Cardiac muscle cell (in vitro differentiated cells and primary cell): ENCODE measurements around the gene ULK1. TPM values are rescaled to one million over a fixed set of nuclear protein-coding genes. Genes with fewer than 3 reads are reported as not detected.

Experiments used
- DNase-seq, 2 donors: peaks; one replicate each; pipeline versions ENCODE4 v3.0.0 to v3.0.0-alpha.2; 2010 to 2017; ENCODE audit warnings: low read depth in 1 of 2, low spot score in 1 of 2
- H3K27ac ChIP-seq: fragments of 200-600 bp; sonication (generic); 2 replicates; pipeline ENCODE4 v1.5.1; 2016
- H3K27me3 ChIP-seq: fragments of 200-600 bp; sonication (generic); 2 replicates; pipeline ENCODE4 v1.6.0; 2016; ENCODE audit warnings: control low read depth
- H3K36me3 ChIP-seq: fragments of 200-600 bp; sonication (generic); 2 replicates; pipeline ENCODE4 v1.5.1; 2016; ENCODE audit warnings: control low read depth
- H3K4me1 ChIP-seq: fragments of 200-600 bp; sonication (generic); 2 replicates; pipeline ENCODE4 v1.8.1; 2017; ENCODE audit warnings: low read depth, mild to moderate bottlenecking, mixed run types
- H3K4me3 ChIP-seq: fragments of 200-600 bp; sonication (generic); 2 replicates; pipeline ENCODE4 v1.5.1; 2016; ENCODE audit warnings: mild to moderate bottlenecking
- H3K9me3 ChIP-seq: fragments of 200-600 bp; sonication (generic); 2 replicates; pipeline ENCODE4 v1.5.1; 2017; ENCODE audit warnings: low read depth, mild to moderate bottlenecking, control low read depth
- polyA plus RNA-seq: library from polyadenylated mRNA; unstranded; fragments of >200 nt; fragmentation: Nextera tagmentation; extraction: Ambion mirVana; gene quantifications from 2 replicates; pipeline ENCODE4 v1.2.1, GENCODE V29; 2016
- total RNA-seq: library from RNA; depleted of rRNA; stranded (reverse); fragments of >200 nt; gene quantifications from 2 replicates; pipeline ENCODE4 v1.2.3, GENCODE V29; 2016
- TF ChIP-seq, protein P1 (sequence below): IDR thresholded peaks from 2 replicates; pipeline ENCODE4 v1.5.1; 2012; ENCODE audit warnings: low read depth, mild to moderate bottlenecking, low read length

Gene ULK1
- total and polyA plus RNA-seq, 2 experiments from 2014 or later: 14.2 to 27.6 TPM

DNA sequence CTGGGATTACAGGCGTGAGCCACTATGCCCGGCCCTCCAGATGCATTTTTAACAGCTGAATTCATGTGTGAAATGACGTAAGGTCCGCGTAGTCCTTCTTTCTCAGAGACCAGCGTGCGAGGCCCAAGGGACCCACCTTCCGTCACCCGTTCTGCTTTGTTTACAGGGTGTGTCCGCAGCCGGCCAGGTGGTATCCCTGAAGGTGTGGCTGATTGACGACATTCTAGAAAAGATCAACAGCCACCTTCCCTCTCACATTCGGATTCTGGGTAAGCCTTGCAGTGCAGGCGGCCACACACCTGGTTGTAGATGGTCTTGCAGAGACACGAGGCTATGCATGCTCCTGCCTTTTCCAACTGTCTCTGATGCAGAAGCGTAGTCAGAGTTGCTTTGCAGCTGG is 44.6 kb downstream of the ULK1 start:
- Histone ChIP-seq H3K9me3 (no peaks in the 10 kb centered on the region), H3K4me1 (no peaks in the 10 kb centered on the region), H3K27me3 (no peaks in the 10 kb centered on the region), H3K27ac (no peak overlapping the region), H3K4me3 (no peak overlapping the region), H3K36me3 (peaks cover 15% of the 10 kb centered on the region)
- no peak for DNase-seq
- TF ChIP-seq, protein P1, sequence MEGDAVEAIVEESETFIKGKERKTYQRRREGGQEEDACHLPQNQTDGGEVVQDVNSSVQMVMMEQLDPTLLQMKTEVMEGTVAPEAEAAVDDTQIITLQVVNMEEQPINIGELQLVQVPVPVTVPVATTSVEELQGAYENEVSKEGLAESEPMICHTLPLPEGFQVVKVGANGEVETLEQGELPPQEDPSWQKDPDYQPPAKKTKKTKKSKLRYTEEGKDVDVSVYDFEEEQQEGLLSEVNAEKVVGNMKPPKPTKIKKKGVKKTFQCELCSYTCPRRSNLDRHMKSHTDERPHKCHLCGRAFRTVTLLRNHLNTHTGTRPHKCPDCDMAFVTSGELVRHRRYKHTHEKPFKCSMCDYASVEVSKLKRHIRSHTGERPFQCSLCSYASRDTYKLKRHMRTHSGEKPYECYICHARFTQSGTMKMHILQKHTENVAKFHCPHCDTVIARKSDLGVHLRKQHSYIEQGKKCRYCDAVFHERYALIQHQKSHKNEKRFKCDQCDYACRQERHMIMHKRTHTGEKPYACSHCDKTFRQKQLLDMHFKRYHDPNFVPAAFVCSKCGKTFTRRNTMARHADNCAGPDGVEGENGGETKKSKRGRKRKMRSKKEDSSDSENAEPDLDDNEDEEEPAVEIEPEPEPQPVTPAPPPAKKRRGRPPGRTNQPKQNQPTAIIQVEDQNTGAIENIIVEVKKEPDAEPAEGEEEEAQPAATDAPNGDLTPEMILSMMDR: no peak

DNA sequence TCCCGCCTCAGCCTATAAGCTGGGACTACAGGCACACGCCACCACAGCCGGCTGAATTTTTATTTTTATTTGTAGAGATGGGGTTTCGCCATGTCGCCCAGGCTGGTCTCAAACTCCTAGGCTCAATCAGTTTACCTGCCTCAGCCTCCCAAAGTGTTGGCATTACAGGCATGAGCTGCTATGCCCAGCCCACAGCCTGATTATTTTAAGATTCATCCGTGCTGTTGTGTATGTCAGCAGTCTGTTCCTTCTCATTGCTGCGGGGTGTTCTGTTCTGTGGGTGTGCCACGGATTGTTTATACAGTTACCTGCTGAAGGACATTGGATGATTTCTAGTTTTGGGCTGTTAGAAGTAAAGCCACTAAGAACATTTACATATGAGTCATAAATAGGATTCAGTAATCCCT is 45.7 kb downstream of the ULK1 start:
- Histone ChIP-seq H3K27ac (no peak overlapping the region), H3K36me3 (peaks cover 12% of the 10 kb centered on the region), H3K9me3 (no peaks in the 10 kb centered on the region), H3K4me1 (no peaks in the 10 kb centered on the region), H3K4me3 (no peak overlapping the region), H3K27me3 (no peaks in the 10 kb centered on the region)
- TF ChIP-seq, protein P1: no peak
- no peak for DNase-seq

DNA sequence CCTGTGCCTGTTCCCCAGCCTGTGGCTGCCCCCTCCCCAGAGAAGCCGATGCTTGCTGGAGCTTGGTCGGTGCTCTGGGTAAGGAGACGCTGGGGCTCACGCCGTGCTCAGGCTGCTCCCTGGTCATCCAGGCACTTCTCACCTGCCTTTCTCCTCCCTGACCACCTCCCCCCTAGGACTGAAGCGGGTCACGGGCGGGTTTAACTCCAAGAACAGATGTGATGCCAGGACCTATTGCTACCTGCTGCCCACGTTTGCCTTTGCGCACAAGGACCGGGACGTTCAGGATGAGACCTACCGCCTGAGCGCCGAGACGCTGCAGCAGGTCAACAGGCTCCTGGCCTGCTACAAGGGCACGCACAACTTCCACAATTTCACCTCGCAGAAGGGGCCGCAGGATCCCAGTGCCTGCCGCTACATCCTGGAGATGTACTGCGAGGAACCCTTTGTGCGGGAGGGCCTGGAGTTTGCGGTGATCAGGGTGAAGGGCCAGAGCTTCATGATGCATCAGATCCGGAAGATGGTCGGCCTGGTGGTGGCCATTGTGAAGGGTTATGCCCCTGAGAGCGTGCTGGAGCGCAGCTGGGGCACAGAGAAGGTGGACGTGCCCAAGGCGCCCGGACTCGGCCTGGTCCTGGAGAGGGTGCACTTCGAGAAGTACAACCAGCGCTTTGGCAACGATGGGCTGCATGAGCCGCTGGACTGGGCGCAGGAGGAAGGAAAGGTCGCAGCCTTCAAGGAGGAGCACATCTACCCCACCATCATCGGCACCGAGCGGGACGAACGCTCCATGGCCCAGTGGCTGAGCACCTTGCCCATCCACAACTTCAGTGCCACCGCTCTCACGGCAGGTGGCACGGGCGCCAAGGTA is 46.9 kb downstream of the ULK1 start:
- H3K4me1 ChIP-seq: no peaks in the 10 kb centered on the region
- H3K36me3 ChIP-seq: peaks cover 12% of the 10 kb centered on the region
- no peak for DNase-seq

DNA sequence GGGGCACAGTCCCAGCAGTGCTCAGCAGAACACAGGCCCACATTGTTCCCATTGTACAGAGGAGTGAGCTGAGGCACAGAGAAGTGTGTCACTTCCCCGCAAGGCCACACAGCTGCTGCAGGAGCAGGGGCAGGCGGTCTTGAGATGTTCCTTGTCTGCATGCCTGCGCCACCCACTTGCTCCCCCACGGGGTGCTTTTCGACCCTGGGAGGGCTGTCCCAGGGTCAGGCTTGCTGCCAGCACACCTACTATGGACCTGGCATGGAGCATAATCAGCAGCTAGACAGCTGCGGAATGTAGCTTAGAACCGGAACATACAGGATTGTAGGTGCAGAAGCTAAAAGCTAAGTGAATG is 47.5 kb downstream of the ULK1 start:
- DNase-seq: no peak
- peaks cover 12% of the 10 kb centered on the region for H3K36me3 ChIP-seq
- H3K4me3 ChIP-seq: no peak overlapping the region
- H3K4me1 ChIP-seq: no peaks in the 10 kb centered on the region
- H3K27me3 ChIP-seq: no peaks in the 10 kb centered on the region
- H3K27ac ChIP-seq: no peak overlapping the region
- TF ChIP-seq, protein P1: no peak
- no peaks in the 10 kb centered on the region for H3K9me3 ChIP-seq

More for the DNA sequence above, 46.9 kb downstream of the ULK1 start:
- H3K4me3 ChIP-seq: no peak overlapping the region
- no peaks in the 10 kb centered on the region for H3K9me3 ChIP-seq
- H3K27me3 ChIP-seq: no peaks in the 10 kb centered on the region
- no peak overlapping the region for H3K27ac ChIP-seq
- TF ChIP-seq, protein P1: no peak

DNA sequence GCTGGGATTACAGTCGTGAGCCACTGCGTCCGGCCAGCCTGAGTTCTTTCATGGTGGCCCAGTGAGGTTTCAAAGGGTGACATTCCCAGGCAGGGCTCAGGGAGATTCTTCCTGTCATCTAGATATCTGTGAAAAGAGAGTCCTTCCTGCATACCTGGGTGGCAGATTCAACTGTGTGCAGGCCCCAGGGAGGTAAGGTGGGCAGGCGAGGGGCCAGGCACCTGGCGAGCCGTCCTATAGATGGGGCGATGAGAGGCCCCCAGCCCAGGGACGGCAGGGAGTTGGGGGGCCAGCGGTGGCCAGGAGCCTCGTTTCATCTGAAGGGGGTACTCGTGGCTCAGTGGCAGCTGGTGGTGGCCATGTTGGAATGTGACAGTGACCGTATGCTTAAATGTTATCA is 48.2 kb downstream of the ULK1 start:
- Histone ChIP-seq H3K27me3 (no peaks in the 10 kb centered on the region), H3K4me3 (no peak overlapping the region), H3K27ac (no peak overlapping the region), H3K9me3 (no peaks in the 10 kb centered on the region), H3K36me3 (peaks cover 12% of the 10 kb centered on the region), H3K4me1 (no peaks in the 10 kb centered on the region)
- no peak for DNase-seq
- TF ChIP-seq, protein P1: no peak
